OCI-LY7 (cell line): ENCODE data around the gene SELENOM. TPM values are rescaled to one million over a fixed set of nuclear protein-coding genes. Genes with fewer than 3 reads are reported as not detected.
A peak's percentile ranks its signal among the peaks of the same experiment; 100 is the strongest.
"Not testable (repeated sequence)": the region's sequence is repeated elsewhere in the genome, so short reads cannot be mapped to it uniquely, and the experiment has no call there.

Source experiments
- BruUV-seq: library from RNA; stranded (reverse); fragments of 400-500 nt; replicated peaks from 2 replicates; lab custom pipeline; 2021; lab: Mats Ljungman, UMichigan
- CTCF ChIA-PET: fragments of 300-600 bp; sonication (Branson Sonifier 250); formaldehyde crosslinking; loops from one replicate; lab custom pipeline; 2022; ENCODE audit warnings: antibody characterized with exemption; ENCODE audit not compliant: unreplicated experiment; lab: Charles Lee
- POLR2A ChIA-PET: fragments of 300-600 bp; sonication (Branson Sonifier 250); formaldehyde crosslinking; loops from one replicate; lab custom pipeline; 2022; ENCODE audit warnings: antibody characterized with exemption; lab: Charles Lee
- DNase-seq: peaks from one replicate; pipeline ENCODE4 v3.0.0-alpha.2; 2015; ENCODE audit warnings: low spot score
- H2AFZ ChIP-seq: fragments of 200-600 bp; sonication (generic), shearing (Covaris generic); 2 replicates; pipeline ENCODE4 v1.6.1; 2014; ENCODE audit warnings: mild to moderate bottlenecking, antibody characterized with exemption, low read length, moderate library complexity
- H3K27ac ChIP-seq: fragments of 200-600 bp; sonication (generic); 2 replicates; pipeline ENCODE4 v1.5.1; 2014; ENCODE audit warnings: mixed run types, low read depth, mild to moderate bottlenecking, moderate library complexity, low read length, inconsistent platforms; ENCODE audit not compliant: poor library complexity, severe bottlenecking
- H3K36me3 ChIP-seq: fragments of 200-600 bp; sonication (generic); 2 replicates; pipeline ENCODE4 v1.6.1; 2014; ENCODE audit warnings: mild to moderate bottlenecking, antibody characterized with exemption, low read length, moderate library complexity, mixed read lengths; ENCODE audit not compliant: insufficient read depth
- H3K4me1 ChIP-seq: fragments of 200-600 bp; sonication (generic); 2 replicates; pipeline ENCODE4 v1.5.1; 2014; ENCODE audit warnings: mild to moderate bottlenecking, low read length; ENCODE audit not compliant: insufficient read depth, poor library complexity, severe bottlenecking
- H3K4me2 ChIP-seq: fragments of 200-600 bp; sonication (generic); 2 replicates; pipeline ENCODE4 v1.6.1; 2014; ENCODE audit warnings: mild to moderate bottlenecking, low read length
- H3K4me3 ChIP-seq: fragments of 200-600 bp; sonication (generic); 2 replicates; pipeline ENCODE4 v1.5.1; 2014; ENCODE audit warnings: mild to moderate bottlenecking, low read depth, low read length; ENCODE audit not compliant: poor library complexity, severe bottlenecking
- H3K79me2 ChIP-seq: fragments of 200-600 bp; sonication (generic); 2 replicates; pipeline ENCODE4 v1.6.1; 2016; ENCODE audit warnings: low read depth, mild to moderate bottlenecking, low read length, moderate library complexity, mixed read lengths; ENCODE audit not compliant: insufficient read depth
- H3K9me2 ChIP-seq: fragments of 200-600 bp; sonication (generic); 2 replicates; pipeline ENCODE4 v1.6.1; 2016; ENCODE audit warnings: mild to moderate bottlenecking, low read length, mixed read lengths; ENCODE audit not compliant: insufficient read depth
- H3K9me3 ChIP-seq: fragments of 200-600 bp; sonication (generic); 2 replicates; pipeline ENCODE4 v1.6.1; 2014; ENCODE audit warnings: mild to moderate bottlenecking, mixed run types, low read length, mixed read lengths
- H4K20me1 ChIP-seq: fragments of 200-600 bp; sonication (generic); 2 replicates; pipeline ENCODE4 v1.6.1; 2014; ENCODE audit warnings: mild to moderate bottlenecking, antibody characterized with exemption, low read length, moderate library complexity, mixed read lengths; ENCODE audit not compliant: insufficient read depth
- EZH2phosphoT487 ChIP-seq: fragments of 200-600 bp; sonication (generic); IDR thresholded peaks from 2 replicates; pipeline ENCODE4 v1.6.1; 2018; ENCODE audit warnings: low read depth, borderline replicate concordance, mild to moderate bottlenecking, mixed run types, antibody characterized with exemption, low read length, moderate library complexity, mixed read lengths
- intact Hi-C: fragments of 100-400 bp; cut with micrococcal nuclease; formaldehyde crosslinking; loops from one replicate; pipeline ENCODE4 v1.10.0; 2022; ENCODE audit not compliant: unreplicated experiment
- total RNA-seq, 2 experiments: library from RNA; depleted of rRNA in 1 of 2; stranded (reverse); fragments of >200 nt in 1 of 2; shearing (Covaris generic) in 1 of 2; gene quantifications; 2 replicates each; pipeline ENCODE4 v1.2.3, GENCODE V29; 2014 to 2022
- TF ChIP-seq, protein P1 (sequence below): fragments of 200-600 bp; sonication (generic); conservative IDR thresholded peaks from 2 replicates; pipeline ENCODE4 v1.5.1; 2014; ENCODE audit warnings: mild to moderate bottlenecking, antibody characterized with exemption, low read length, moderate library complexity, mixed read lengths

SELENOM gene
- total RNA-seq, 2 experiments from 2014 or later = 0.55 to 1.4 TPM

DNA sequence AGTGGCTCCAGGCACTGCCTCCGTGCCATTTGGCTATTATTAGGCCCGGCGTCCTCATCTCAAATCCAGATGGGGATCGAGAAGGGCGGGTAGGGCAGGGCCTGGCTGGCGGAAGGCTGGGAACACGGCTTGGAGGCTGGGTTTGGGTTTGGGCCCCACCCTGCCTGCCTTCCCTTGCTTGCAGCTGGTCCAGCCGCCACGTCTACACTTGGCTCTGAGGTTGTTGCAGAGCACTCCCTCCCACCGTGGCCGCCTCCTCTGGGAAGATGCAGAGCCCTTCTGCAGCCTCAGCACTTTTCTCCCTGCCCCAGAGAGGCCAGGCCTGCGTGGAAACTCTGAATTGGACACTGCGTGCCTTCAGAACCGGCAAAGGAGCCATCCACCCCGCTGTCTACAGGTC lies 31.4 kb downstream of the SELENOM start:
- ChIA-PET POLR2A (no interaction called here), CTCF (interaction anchor here (0.6 kb wide), 1 partner anchor 7 kb away, joined by 3 read pairs; no protein-coding TSS in a partner anchor)
- H3K4me3 ChIP-seq = no peak overlapping the region
- intact Hi-C loops = no loop called here
- no peaks in the 10 kb centered on the region for H3K36me3 ChIP-seq
- TF ChIP-seq, protein P1, sequence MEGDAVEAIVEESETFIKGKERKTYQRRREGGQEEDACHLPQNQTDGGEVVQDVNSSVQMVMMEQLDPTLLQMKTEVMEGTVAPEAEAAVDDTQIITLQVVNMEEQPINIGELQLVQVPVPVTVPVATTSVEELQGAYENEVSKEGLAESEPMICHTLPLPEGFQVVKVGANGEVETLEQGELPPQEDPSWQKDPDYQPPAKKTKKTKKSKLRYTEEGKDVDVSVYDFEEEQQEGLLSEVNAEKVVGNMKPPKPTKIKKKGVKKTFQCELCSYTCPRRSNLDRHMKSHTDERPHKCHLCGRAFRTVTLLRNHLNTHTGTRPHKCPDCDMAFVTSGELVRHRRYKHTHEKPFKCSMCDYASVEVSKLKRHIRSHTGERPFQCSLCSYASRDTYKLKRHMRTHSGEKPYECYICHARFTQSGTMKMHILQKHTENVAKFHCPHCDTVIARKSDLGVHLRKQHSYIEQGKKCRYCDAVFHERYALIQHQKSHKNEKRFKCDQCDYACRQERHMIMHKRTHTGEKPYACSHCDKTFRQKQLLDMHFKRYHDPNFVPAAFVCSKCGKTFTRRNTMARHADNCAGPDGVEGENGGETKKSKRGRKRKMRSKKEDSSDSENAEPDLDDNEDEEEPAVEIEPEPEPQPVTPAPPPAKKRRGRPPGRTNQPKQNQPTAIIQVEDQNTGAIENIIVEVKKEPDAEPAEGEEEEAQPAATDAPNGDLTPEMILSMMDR = no peak
- no peak for TF ChIP-seq EZH2phosphoT487
- no peaks in the 10 kb centered on the region for H3K9me3 ChIP-seq
- no peak overlapping the region for H3K27ac ChIP-seq
- H4K20me1 ChIP-seq = no peaks in the 10 kb centered on the region
- H2AFZ ChIP-seq = no peak overlapping the region
- H3K4me1 ChIP-seq = peaks cover 13% of the 10 kb centered on the region
- H3K4me2 ChIP-seq = no peak overlapping the region
- H3K9me2 ChIP-seq = no peaks in the 10 kb centered on the region
- H3K79me2 ChIP-seq = no peaks in the 10 kb centered on the region
- no peak for DNase-seq
- no TSS peak for BruUV-seq

DNA sequence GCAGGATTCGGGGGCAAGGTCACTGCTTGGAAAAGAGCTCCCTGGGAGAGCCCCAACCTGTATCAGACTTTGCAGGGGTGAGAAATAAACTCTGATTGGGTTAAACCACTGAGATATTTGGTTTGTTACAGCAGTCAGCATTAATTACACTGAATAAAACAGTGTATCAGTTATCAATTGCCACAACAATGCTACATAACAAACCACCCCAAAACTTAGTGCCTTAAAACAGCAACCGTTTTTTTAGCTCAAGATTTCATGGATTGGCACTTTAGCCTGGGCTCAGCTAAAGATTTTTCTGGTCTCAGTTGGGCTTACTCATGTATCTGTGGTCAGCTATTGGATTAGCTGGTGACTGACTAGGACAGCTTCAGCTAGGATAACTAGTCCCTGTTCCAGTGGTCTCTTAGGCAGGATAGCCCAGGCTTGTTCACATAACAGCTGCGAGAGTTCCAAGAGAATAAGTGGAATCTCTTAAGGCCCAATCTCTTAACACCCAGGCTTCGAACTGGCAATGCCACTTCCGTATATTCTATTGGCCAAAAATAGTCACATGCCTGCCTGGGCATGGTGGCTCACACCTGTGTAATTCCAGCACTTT lies 33.7 kb downstream of the SELENOM start:
- intact Hi-C loops, H3K4me2 ChIP-seq, H3K4me3 ChIP-seq, DNase-seq, H3K9me3 ChIP-seq, H3K79me2 ChIP-seq, H4K20me1 ChIP-seq, H3K36me3 ChIP-seq, CTCF ChIA-PET, H2AFZ ChIP-seq, H3K4me1 ChIP-seq, H3K9me2 ChIP-seq, H3K27ac ChIP-seq, BruUV-seq: not testable (repeated sequence)
- POLR2A ChIA-PET = interaction anchor here (0.6 kb wide), 1 partner anchor 45 kb away, joined by 4 read pairs; no protein-coding TSS in a partner anchor

DNA sequence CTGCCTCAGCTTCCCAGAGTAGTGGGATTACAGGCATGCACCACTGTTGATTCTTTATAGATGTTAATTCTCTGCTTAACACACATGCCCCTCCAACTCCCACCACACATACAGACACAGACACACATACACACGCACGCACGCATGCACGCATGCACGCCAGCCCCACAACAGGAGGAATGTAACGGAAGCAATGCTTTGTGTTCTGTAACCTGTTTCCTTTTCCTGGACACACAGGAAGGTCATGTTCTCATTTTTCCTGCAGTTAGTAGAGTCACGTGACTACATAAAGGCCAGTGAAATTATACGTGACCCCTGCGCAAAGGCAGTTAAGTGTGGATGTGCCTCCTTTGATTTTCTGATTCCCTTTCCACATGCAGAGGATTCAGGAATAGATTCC lies 34.2 kb downstream of the SELENOM start:
- BruUV-seq = TSS peak; percentile 25

DNA sequence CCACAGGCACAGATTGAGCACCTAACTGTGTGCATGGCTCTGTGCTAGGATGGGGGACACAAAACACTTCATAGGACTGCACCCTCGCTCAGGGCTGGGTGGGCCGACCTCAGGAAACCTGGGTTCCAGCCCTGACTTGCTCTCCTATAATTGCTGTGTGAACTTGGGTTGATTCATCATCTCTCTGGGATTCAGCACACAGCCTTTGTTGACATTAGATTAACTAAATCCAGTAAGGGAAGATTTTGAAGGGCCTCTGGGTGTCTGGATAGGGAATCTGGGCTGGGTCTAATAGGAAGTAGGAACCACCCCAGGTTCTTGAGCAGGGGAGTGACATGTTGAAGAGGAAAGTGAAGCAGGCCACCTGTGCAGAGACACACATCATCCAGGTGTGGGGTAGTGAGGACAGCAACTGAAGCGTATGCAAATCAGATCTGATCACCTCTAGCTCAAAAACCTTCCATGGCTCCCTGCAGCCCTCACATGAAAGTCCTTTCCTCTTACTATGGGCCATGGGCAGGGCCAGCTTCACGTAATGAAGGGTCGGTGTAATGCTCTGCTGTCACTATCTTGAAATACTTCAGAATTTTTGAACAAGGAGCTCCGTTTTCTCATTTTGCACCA lies 37.6 kb downstream of the SELENOM start:
- H3K36me3 ChIP-seq, intact Hi-C loops, H3K9me2 ChIP-seq, H3K9me3 ChIP-seq, H3K27ac ChIP-seq, POLR2A ChIA-PET, BruUV-seq, H3K4me2 ChIP-seq, H4K20me1 ChIP-seq, H2AFZ ChIP-seq, H3K79me2 ChIP-seq, H3K4me3 ChIP-seq, DNase-seq, H3K4me1 ChIP-seq: not testable (repeated sequence)
- CTCF ChIA-PET = interaction anchor here (0.8 kb wide), 1 partner anchor 15 kb away, joined by 3 read pairs; no protein-coding TSS in a partner anchor

More for the DNA sequence above, 34.2 kb downstream of the SELENOM start:
- DNase-seq, CTCF ChIA-PET, H3K9me2 ChIP-seq, H3K4me1 ChIP-seq, H3K4me2 ChIP-seq, H3K27ac ChIP-seq, H2AFZ ChIP-seq, H3K36me3 ChIP-seq, intact Hi-C loops, H3K79me2 ChIP-seq, H4K20me1 ChIP-seq, H3K9me3 ChIP-seq, H3K4me3 ChIP-seq: not testable (repeated sequence)
- POLR2A ChIA-PET = interaction anchor here (0.6 kb wide), 1 partner anchor 46 kb away, joined by 4 read pairs; no protein-coding TSS in a partner anchor
